A549 (cell line): ENCODE data around the gene C4orf50. TPM values are rescaled to one million over a fixed set of nuclear protein-coding genes. Genes with fewer than 3 reads are reported as not detected.

ENCODE experiments used
- ATAC-seq, 2 experiments: fragments of 200-7000 bp in 1 of 2; fragments of >200 bp in 1 of 2; cut with Nextera tagmentation in 1 of 2; cut with Tn5 transposase in 1 of 2; 3 replicates each; pipeline versions ENCODE4 v1.8.0 to v1.9.1; 2018 to 2020; ENCODE audit warnings: mild to moderate bottlenecking in 1 of 2, moderate library complexity in 1 of 2
- CTCF ChIA-PET: fragments of 300-600 bp; sonication (Branson Sonifier 250); formaldehyde crosslinking; extraction: SDS; loops from one replicate; lab custom pipeline; 2021; ENCODE audit warnings: antibody characterized with exemption, inconsistent platforms; lab: Yijun Ruan, JAX
- POLR2A ChIA-PET: fragments of 350-600 bp; formaldehyde crosslinking; extraction: SDS; loops from one replicate; lab custom pipeline; 2021; ENCODE audit warnings: antibody characterized with exemption, inconsistent platforms; lab: Yijun Ruan, JAX
- DNase-seq, 2 experiments: peaks; one replicate each; pipeline versions ENCODE4 v3.0.0 to v3.0.0-alpha.2; 2011 to 2016; ENCODE audit warnings: low read depth in 1 of 2, low spot score in 1 of 2
- FAIRE-seq: peaks from 2 replicates; lab custom pipeline; 2011; peaks lifted over from hg19 to GRCh38; lab: Jason Lieb, UNC
- H3K27ac ChIP-seq, 2 experiments: fragments of >200 bp; sonication (Bioruptor Twin); formaldehyde crosslinking; 3 replicates each; pipeline ENCODE4 v1.5.1; 2016 to 2017
- H3K4me1 ChIP-seq: fragments of >200 bp; sonication (Bioruptor Twin); formaldehyde crosslinking; 3 replicates; pipeline ENCODE4 v1.6.1; 2016
- H3K4me2 ChIP-seq: fragments of >200 bp; sonication (Bioruptor Twin); formaldehyde crosslinking; 3 replicates; pipeline ENCODE4 v1.6.1; 2016
- H3K4me3 ChIP-seq: fragments of >200 bp; sonication (Bioruptor Twin); formaldehyde crosslinking; 3 replicates; pipeline ENCODE4 v1.5.1; 2016
- H3K9me3 ChIP-seq: fragments of >200 bp; sonication (Bioruptor Twin); formaldehyde crosslinking; 3 replicates; pipeline ENCODE4 v1.6.1; 2016
- BHLHE40 ChIP-seq: IDR thresholded peaks from 2 replicates; pipeline ENCODE4 v1.6.1; 2012; ENCODE audit warnings: low read depth, low read length, inconsistent platforms
- CBX2 ChIP-seq: fragments of 200-600 bp; sonication (generic); IDR thresholded peaks from 2 replicates; pipeline ENCODE4 v1.6.1; 2016; ENCODE audit warnings: low read depth, mild to moderate bottlenecking, borderline replicate concordance
- CHD2 ChIP-seq: fragments of 150-350 bp; IDR thresholded peaks from 2 replicates; pipeline ENCODE4 v1.6.1; 2014; ENCODE audit warnings: low read length; ENCODE audit not compliant: partially characterized antibody
- EHF ChIP-seq: fragments of 250-450 bp; sonication (Bioruptor Pico); IDR thresholded peaks from 2 replicates; pipeline ENCODE4 v1.5.0; 2020; ENCODE audit warnings: mild to moderate bottlenecking
- EHMT2 ChIP-seq: fragments of 200-600 bp; sonication (generic); IDR thresholded peaks from 2 replicates; pipeline ENCODE4 v1.6.1; 2016; ENCODE audit warnings: antibody characterized with exemption, low read depth, mild to moderate bottlenecking, moderate library complexity
- FOSL2 ChIP-seq, 2 experiments: fragments of 450-650 bp in 1 of 2; fragments of >200 bp in 1 of 2; sonication (Bioruptor Twin) in 1 of 2; formaldehyde crosslinking; IDR thresholded peaks; 2 replicates each; pipeline versions ENCODE4 v1.5.0 to v1.6.1; 2016 to 2020; ENCODE audit warnings: mild to moderate bottlenecking in 1 of 2, moderate library complexity in 1 of 2
- HEYL ChIP-seq: fragments of 250-450 bp; sonication (Bioruptor Pico); IDR thresholded peaks from 2 replicates; pipeline ENCODE4 v1.8.0; 2021; ENCODE audit warnings: mild to moderate bottlenecking, moderate library complexity
- HOXA7 ChIP-seq: fragments of 250-450 bp; sonication (Bioruptor Pico); IDR thresholded peaks from 2 replicates; pipeline ENCODE4 v1.5.0; 2020; ENCODE audit warnings: mild to moderate bottlenecking, moderate library complexity
- JUN ChIP-seq, 2 experiments: fragments of >200 bp; sonication (Bioruptor Twin); formaldehyde crosslinking; IDR thresholded peaks; 2 replicates in 1 of 2; 3 replicates in 1 of 2; pipeline ENCODE4 v1.6.1; 2016 to 2017
- KDM5A ChIP-seq: fragments of 200-600 bp; sonication (generic); IDR thresholded peaks from 2 replicates; pipeline ENCODE4 v1.6.1; 2016; ENCODE audit warnings: antibody characterized with exemption, mild to moderate bottlenecking
- MYC ChIP-seq: IDR thresholded peaks from 2 replicates; pipeline ENCODE4 v1.6.1; 2012; ENCODE audit warnings: mild to moderate bottlenecking, inconsistent platforms, low read length, improper control_type of control experiment, borderline replicate concordance
- NFE2L2 ChIP-seq: fragments of 150-350 bp; conservative IDR thresholded peaks from 2 replicates; pipeline ENCODE4 v1.6.1; 2014; ENCODE audit warnings: low read length
- NPAS2 ChIP-seq: fragments of 250-450 bp; sonication (Bioruptor Pico); IDR thresholded peaks from 2 replicates; pipeline ENCODE4 v1.8.0; 2022; ENCODE audit warnings: mild to moderate bottlenecking, moderate library complexity, borderline replicate concordance
- PHF8 ChIP-seq: fragments of 200-600 bp; sonication (generic); IDR thresholded peaks from 2 replicates; pipeline ENCODE4 v1.6.1; 2016; ENCODE audit warnings: low read depth, mild to moderate bottlenecking, antibody characterized with exemption, moderate library complexity, borderline replicate concordance
- RCOR1 ChIP-seq: fragments of 150-350 bp; IDR thresholded peaks from 2 replicates; pipeline ENCODE4 v1.6.1; 2014; ENCODE audit warnings: antibody characterized with exemption, low read length, low read depth
- RFX5 ChIP-seq: fragments of 450-650 bp; IDR thresholded peaks from 2 replicates; pipeline ENCODE4 v1.7.1; 2014; ENCODE audit warnings: antibody characterized with exemption, mild to moderate bottlenecking, moderate library complexity
- RNF2 ChIP-seq: fragments of 200-600 bp; sonication (generic); IDR thresholded peaks from 2 replicates; pipeline ENCODE4 v1.6.1; 2016; ENCODE audit warnings: low read depth, mild to moderate bottlenecking, antibody characterized with exemption, moderate library complexity, borderline replicate concordance
- SMC3 ChIP-seq: fragments of >200 bp; sonication (Bioruptor Twin); formaldehyde crosslinking; IDR thresholded peaks from 3 replicates; pipeline ENCODE4 v1.6.1; 2018; ENCODE audit warnings: inconsistent platforms
- SREBF2 ChIP-seq: fragments of 450-650 bp; IDR thresholded peaks from 2 replicates; pipeline ENCODE4 v1.6.1; 2014; ENCODE audit warnings: mild to moderate bottlenecking, moderate library complexity
- TP53 ChIP-seq: fragments of 250-450 bp; sonication (Bioruptor Pico); IDR thresholded peaks from 2 replicates; pipeline ENCODE4 v1.5.0; 2021; ENCODE audit warnings: mild to moderate bottlenecking, moderate library complexity
- ZC3H11A ChIP-seq: fragments of 450-650 bp; IDR thresholded peaks from 2 replicates; pipeline ENCODE4 v1.6.1; 2014; ENCODE audit warnings: antibody characterized with exemption, mild to moderate bottlenecking
- ZNF302 ChIP-seq: fragments of 250-450 bp; sonication (Bioruptor Pico); IDR thresholded peaks from 2 replicates; pipeline ENCODE4 v1.9.0; 2021; ENCODE audit warnings: inconsistent platforms, mild to moderate bottlenecking, moderate library complexity
- WGBS: methylation state at CpG from one replicate; pipeline ENCODE4 v1.1.6; 2017; ENCODE audit errors: missing lambda C conversion rate; 5-methylcytosine and 5-hydroxymethylcytosine counted together
- polyA plus RNA-seq, 4 experiments: library from polyadenylated mRNA; depleted of rRNA in 3 of 4; stranded (reverse); fragments of >200 nt; fragmentation: RNase III in 1 of 4; extraction: RNeasy Plus Mini Kit Qiagen cat#74134 plus additional on column Dnase treatment in 1 of 4; gene quantifications; 2 replicates in 3 of 4; 3 replicates in 1 of 4; pipeline ENCODE4 v1.2.3, GENCODE V29; 2011 to 2017
- TF ChIP-seq, protein P1 (sequence below): fragments of 200-600 bp; sonication (generic); IDR thresholded peaks from 2 replicates; pipeline ENCODE4 v1.6.1; 2016; ENCODE audit warnings: antibody characterized with exemption, mild to moderate bottlenecking, moderate library complexity
- TF ChIP-seq, protein P2 (sequence below): IDR thresholded peaks from 2 replicates; pipeline ENCODE4 v1.6.1; 2012
- TF ChIP-seq, protein P3 (sequence below): fragments of >200 bp; sonication (Bioruptor Twin); formaldehyde crosslinking; IDR thresholded peaks from 3 replicates; pipeline ENCODE4 v1.5.1; 2016
- TF ChIP-seq, protein P4 (sequence below): fragments of 250-450 bp; sonication (Bioruptor Pico); IDR thresholded peaks from 2 replicates; pipeline ENCODE4 v1.5.0; 2021; ENCODE audit warnings: mild to moderate bottlenecking, moderate library complexity, borderline replicate concordance

Gene C4orf50
- polyA plus RNA-seq, 2 of the 4 experiments (the other 2 are of a cell fraction), result not detected

- Histone ChIP-seq H3K4me1 (no peaks in the 10 kb centered on the region), H3K9me3 (no peaks in the 10 kb centered on the region), H3K4me2 (no peak overlapping the region), H3K4me3 (no peak overlapping the region), H3K27ac (no peak overlapping the region)
- ATAC-seq (no peak), FAIRE-seq (no peak), DNase-seq (no peak)
- no peak for TF ChIP-seq KDM5A
- TF ChIP-seq HOXA7 (CRISPR knock-in tag), result no peak
- TF ChIP-seq TP53 (CRISPR knock-in tag), result no peak
- TF ChIP-seq HEYL, result no peak
- no peak for TF ChIP-seq FOSL2 (IDR thresholded peaks at IDR 0.05)
- TF ChIP-seq FOSL2 (CRISPR knock-in tag; IDR thresholded peaks at IDR 0.05), result no peak
- no peak for TF ChIP-seq SMC3
- no peak for TF ChIP-seq RCOR1
- TF ChIP-seq JUN (IDR thresholded peaks at IDR 0.05), result no peak
- TF ChIP-seq BHLHE40, result no peak
- no peak for TF ChIP-seq ZC3H11A
- TF ChIP-seq, protein P1, sequence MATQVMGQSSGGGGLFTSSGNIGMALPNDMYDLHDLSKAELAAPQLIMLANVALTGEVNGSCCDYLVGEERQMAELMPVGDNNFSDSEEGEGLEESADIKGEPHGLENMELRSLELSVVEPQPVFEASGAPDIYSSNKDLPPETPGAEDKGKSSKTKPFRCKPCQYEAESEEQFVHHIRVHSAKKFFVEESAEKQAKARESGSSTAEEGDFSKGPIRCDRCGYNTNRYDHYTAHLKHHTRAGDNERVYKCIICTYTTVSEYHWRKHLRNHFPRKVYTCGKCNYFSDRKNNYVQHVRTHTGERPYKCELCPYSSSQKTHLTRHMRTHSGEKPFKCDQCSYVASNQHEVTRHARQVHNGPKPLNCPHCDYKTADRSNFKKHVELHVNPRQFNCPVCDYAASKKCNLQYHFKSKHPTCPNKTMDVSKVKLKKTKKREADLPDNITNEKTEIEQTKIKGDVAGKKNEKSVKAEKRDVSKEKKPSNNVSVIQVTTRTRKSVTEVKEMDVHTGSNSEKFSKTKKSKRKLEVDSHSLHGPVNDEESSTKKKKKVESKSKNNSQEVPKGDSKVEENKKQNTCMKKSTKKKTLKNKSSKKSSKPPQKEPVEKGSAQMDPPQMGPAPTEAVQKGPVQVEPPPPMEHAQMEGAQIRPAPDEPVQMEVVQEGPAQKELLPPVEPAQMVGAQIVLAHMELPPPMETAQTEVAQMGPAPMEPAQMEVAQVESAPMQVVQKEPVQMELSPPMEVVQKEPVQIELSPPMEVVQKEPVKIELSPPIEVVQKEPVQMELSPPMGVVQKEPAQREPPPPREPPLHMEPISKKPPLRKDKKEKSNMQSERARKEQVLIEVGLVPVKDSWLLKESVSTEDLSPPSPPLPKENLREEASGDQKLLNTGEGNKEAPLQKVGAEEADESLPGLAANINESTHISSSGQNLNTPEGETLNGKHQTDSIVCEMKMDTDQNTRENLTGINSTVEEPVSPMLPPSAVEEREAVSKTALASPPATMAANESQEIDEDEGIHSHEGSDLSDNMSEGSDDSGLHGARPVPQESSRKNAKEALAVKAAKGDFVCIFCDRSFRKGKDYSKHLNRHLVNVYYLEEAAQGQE, result no peak
- no peak for TF ChIP-seq RFX5
- TF ChIP-seq MYC, result no peak
- TF ChIP-seq, protein P2, sequence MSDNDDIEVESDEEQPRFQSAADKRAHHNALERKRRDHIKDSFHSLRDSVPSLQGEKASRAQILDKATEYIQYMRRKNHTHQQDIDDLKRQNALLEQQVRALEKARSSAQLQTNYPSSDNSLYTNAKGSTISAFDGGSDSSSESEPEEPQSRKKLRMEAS, result no peak
- no peak for TF ChIP-seq EHMT2
- TF ChIP-seq, protein P3, sequence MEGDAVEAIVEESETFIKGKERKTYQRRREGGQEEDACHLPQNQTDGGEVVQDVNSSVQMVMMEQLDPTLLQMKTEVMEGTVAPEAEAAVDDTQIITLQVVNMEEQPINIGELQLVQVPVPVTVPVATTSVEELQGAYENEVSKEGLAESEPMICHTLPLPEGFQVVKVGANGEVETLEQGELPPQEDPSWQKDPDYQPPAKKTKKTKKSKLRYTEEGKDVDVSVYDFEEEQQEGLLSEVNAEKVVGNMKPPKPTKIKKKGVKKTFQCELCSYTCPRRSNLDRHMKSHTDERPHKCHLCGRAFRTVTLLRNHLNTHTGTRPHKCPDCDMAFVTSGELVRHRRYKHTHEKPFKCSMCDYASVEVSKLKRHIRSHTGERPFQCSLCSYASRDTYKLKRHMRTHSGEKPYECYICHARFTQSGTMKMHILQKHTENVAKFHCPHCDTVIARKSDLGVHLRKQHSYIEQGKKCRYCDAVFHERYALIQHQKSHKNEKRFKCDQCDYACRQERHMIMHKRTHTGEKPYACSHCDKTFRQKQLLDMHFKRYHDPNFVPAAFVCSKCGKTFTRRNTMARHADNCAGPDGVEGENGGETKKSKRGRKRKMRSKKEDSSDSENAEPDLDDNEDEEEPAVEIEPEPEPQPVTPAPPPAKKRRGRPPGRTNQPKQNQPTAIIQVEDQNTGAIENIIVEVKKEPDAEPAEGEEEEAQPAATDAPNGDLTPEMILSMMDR, result no peak
- 7% methylated on average over 3 of the region's 3 CpGs for WGBS
- POLR2A ChIA-PET, result no interaction called here
- CTCF ChIA-PET, result interaction anchor here (4.8 to 6.3 kb wide), 2 partner anchors 9 to 13 kb away, joined by 19 to 35 read pairs; partner anchors contain the start of gene C4orf50
Observed at GRCh38 chr4:6010789-6011188, 7.4 kb downstream of the C4orf50 start.

DNA sequence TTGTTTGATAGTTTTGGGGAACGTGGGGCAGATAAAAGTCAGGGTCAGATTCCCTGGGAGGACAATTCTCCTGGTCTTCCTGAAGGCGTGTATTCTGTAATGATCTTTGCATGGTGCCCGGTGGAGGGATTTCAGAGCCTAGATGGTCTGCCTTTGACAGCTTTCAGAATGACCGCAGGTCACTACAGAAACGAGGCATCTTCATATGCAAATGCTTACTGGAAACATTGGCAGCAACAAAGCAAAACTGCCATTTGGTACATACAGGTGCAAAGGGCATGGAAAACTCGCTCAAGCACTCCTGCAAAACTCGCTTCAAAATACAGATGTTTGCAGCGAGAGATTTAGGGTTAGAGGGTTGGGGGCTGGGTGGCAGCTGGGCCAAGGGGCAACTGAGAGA lies 8.8 kb downstream of the C4orf50 start:
- CTCF ChIA-PET, result interaction anchor here (1.1 to 6.3 kb wide), 3 partner anchors 10 to 30 kb away, joined by 3 to 35 read pairs (median 19); partner anchors contain the start of gene C4orf50
- no peak for FAIRE-seq

More for the DNA sequence above, 8.8 kb downstream of the C4orf50 start:
- no peak overlapping the region for H3K4me3 ChIP-seq
- no peak overlapping the region for H3K27ac ChIP-seq
- POLR2A ChIA-PET, result no interaction called here
- H3K4me2 ChIP-seq, result no peak overlapping the region
- 13% methylated on average over 8 of the region's 8 CpGs for WGBS
- no peaks in the 10 kb centered on the region for H3K4me1 ChIP-seq
- no peaks in the 10 kb centered on the region for H3K9me3 ChIP-seq
- no peak for DNase-seq
- ATAC-seq, result no peak
- no peak for TF ChIP-seq NFE2L2
- TF ChIP-seq ZNF302 (CRISPR knock-in tag), result no peak
- TF ChIP-seq CBX2, result no peak
- TF ChIP-seq PHF8, result no peak
- no peak for TF ChIP-seq SREBF2
- TF ChIP-seq, protein P4, sequence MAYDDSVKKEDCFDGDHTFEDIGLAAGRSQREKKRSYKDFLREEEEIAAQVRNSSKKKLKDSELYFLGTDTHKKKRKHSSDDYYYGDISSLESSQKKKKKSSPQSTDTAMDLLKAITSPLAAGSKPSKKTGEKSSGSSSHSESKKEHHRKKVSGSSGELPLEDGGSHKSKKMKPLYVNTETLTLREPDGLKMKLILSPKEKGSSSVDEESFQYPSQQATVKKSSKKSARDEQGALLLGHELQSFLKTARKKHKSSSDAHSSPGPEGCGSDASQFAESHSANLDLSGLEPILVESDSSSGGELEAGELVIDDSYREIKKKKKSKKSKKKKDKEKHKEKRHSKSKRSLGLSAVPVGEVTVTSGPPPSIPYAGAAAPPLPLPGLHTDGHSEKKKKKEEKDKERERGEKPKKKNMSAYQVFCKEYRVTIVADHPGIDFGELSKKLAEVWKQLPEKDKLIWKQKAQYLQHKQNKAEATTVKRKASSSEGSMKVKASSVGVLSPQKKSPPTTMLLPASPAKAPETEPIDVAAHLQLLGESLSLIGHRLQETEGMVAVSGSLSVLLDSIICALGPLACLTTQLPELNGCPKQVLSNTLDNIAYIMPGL, result no peak
- TF ChIP-seq HEYL, result no peak
- TF ChIP-seq CHD2, result no peak
- no peak for TF ChIP-seq NPAS2 (CRISPR knock-in tag)
- TF ChIP-seq RCOR1, result no peak
- no peak for TF ChIP-seq EHF
- no peak for TF ChIP-seq RNF2
